ENCODE data around the gene TAS2R14.

The TAS2R14 gene

GRCh38 chr12:10939163-10939562, at the start of gene TAS2R14:
Gene TAS2R14, minus strand, starts transcription at chr12:10939263. Its CDS starts 56 bp downstream, at chr12:10939207.
- no peak for DNase-seq (ENCODE audit: low spot score)
- FAIRE-seq = no peak

GRCh38 chr12:10986812-10987211, 47.7 kb upstream of the TAS2R14 start, which contains the start of gene TAS2R50:
Gene TAS2R50, minus strand, starts transcription at chr12:10986912. Its CDS starts 52 bp downstream, at chr12:10986860.
- no peak for DNase-seq (ENCODE audit: low spot score)
- FAIRE-seq = no peak

- FAIRE-seq (no peak), DNase-seq (ENCODE audit: low spot score) (no peak)
Measured at GRCh38 chr12:10982244-10982643, 43.2 kb upstream of the TAS2R14 start.

- FAIRE-seq = no peak
- DNase-seq (ENCODE audit: low spot score) = no peak
Measured at GRCh38 chr12:10974965-10975364, 35.9 kb upstream of the TAS2R14 start.

- DNase-seq (ENCODE audit: low spot score) = no peak
- peak; percentile 53 for FAIRE-seq
Measured at GRCh38 chr12:10968765-10969456, 29.8 kb upstream of the TAS2R14 start.

- DNase-seq (ENCODE audit: low spot score) (no peak), FAIRE-seq (no peak)
Measured at GRCh38 chr12:10967409-10967808, 28.3 kb upstream of the TAS2R14 start.

GRCh38 chr12:10966314-10966713, 27.3 kb upstream of the TAS2R14 start:
- DNase-seq (ENCODE audit: low spot score) (no peak), FAIRE-seq (no peak)

- DNase-seq (ENCODE audit: low spot score) (no peak), FAIRE-seq (peak; percentile 27)
Measured at GRCh38 chr12:10965476-10965875, 26.4 kb upstream of the TAS2R14 start.

- no peak for FAIRE-seq
- DNase-seq (ENCODE audit: low spot score) = no peak
Measured at GRCh38 chr12:10960211-10960610, 21.1 kb upstream of the TAS2R14 start.

GRCh38 chr12:10959804-10960203, 20.7 kb upstream of the TAS2R14 start:
- DNase-seq (ENCODE audit: low spot score) (no peak), FAIRE-seq (no peak)

- FAIRE-seq (no peak), DNase-seq (ENCODE audit: low spot score) (no peak)
Measured at GRCh38 chr12:10957741-10958140, 18.7 kb upstream of the TAS2R14 start.

- DNase-seq (ENCODE audit: low spot score) (no peak), FAIRE-seq (no peak)
Measured at GRCh38 chr12:10956085-10956484, 17.0 kb upstream of the TAS2R14 start.

GRCh38 chr12:10952645-10953044, 13.6 kb upstream of the TAS2R14 start:
- FAIRE-seq (no peak), DNase-seq (ENCODE audit: low spot score) (no peak)

- no peak for FAIRE-seq
- DNase-seq (ENCODE audit: low spot score) = no peak
Measured at GRCh38 chr12:10943167-10943566, 4.1 kb upstream of the TAS2R14 start.

- peak; percentile 94 for FAIRE-seq
- DNase-seq (ENCODE audit: low spot score) = peak; percentile 67
Measured at GRCh38 chr12:10941916-10942607, 3.0 kb upstream of the TAS2R14 start.

GRCh38 chr12:10941369-10941768, 2.3 kb upstream of the TAS2R14 start:
- FAIRE-seq (no peak), DNase-seq (ENCODE audit: low spot score) (no peak)

GRCh38 chr12:10940389-10940788, 1.3 kb upstream of the TAS2R14 start:
- peak; percentile 58 for FAIRE-seq
- peak; percentile 70 for DNase-seq (ENCODE audit: low spot score)

- DNase-seq (ENCODE audit: low spot score) (no peak), FAIRE-seq (no peak)
Measured at GRCh38 chr12:10936506-10936905, 2.6 kb downstream of the TAS2R14 start.

GRCh38 chr12:10928746-10929286, 10.2 kb downstream of the TAS2R14 start, which contains the start of gene PRH2:
Gene PRH2, plus strand, starts transcription at chr12:10929236. Its CDS starts 38 bp downstream, at chr12:10929274.
- DNase-seq (ENCODE audit: low spot score) = no peak
- FAIRE-seq = peak; percentile 27

GRCh38 chr12:10926269-10926668, 12.8 kb downstream of the TAS2R14 start:
- FAIRE-seq (no peak), DNase-seq (ENCODE audit: low spot score) (no peak)

GRCh38 chr12:10919809-10920208, 19.3 kb downstream of the TAS2R14 start:
- FAIRE-seq = no peak
- DNase-seq (ENCODE audit: low spot score) = no peak

- FAIRE-seq = no peak
Measured at GRCh38 chr12:10910380-10910779, 28.7 kb downstream of the TAS2R14 start.

More at GRCh38 chr12:10910380-10910779, 28.7 kb downstream of the TAS2R14 start:
- DNase-seq (ENCODE audit: low spot score) = no peak

Data from urothelium cell line (cell line).